HG02840 (cell line): ENCODE measurements around the gene PPP1R3D.
"Not testable (repeated sequence)": the region's sequence is repeated elsewhere in the genome, so short reads cannot be mapped to it uniquely, and the experiment has no call there.

ENCODE experiments used
- ATAC-seq: cut with Tn5 transposase; IDR thresholded peaks from one replicate; pipeline ENCODE4 v1.9.1; 2021; ENCODE audit warnings: mild to moderate bottlenecking, moderate library complexity, moderate number of reproducible peaks; ENCODE audit not compliant: unreplicated experiment, low FRiP score

The PPP1R3D gene

DNA sequence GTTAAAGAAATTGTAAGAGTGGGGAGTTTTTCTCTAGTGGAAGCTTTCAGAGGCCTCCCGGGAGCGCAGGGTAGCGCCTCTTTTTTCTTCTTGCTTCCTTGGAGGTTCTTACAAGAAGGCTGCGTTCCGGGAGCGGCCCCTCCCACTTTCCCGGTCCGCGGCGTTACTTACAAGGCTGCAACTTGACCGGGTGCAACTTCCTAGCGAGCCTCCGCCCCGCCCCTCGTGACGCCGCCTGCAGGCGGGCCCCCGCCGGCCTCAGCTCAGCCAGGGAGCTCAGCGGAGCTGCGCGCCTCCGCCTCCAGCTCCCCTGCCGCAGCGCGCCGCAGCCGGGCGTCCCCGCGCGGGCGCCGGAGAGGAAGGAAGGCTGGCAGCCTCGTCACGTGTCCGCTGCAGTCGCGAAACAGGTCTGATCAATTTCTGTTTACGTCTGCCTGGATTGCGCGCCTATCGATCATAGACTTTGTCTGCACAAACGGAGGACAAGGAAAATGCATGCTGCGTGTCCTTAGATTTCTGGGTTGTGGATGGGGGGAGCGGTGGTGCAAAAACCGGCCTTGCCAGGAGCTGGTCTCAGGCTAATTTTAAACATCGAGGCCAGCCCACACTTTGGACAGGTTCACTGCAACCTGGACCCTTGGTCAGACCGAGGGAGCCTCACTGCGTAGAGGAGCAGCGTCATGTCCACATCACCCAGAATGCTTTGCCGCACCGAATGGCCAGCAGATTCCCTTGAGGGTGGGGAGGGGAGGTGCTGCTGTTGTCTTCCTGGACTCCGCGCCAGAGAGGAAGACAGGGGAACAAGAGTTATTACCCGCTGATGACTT, at the start of gene PPP1R3D, which contains the start of gene FAM217B:
TSS of gene PPP1R3D (minus strand) at position 177 of the 827 bp plus-strand sequence. CDS start 374 bp downstream, outside the sequence.
TSS of gene FAM217B (plus strand) at position 261 of the 827 bp plus-strand sequence. CDS start 3,555 bp downstream, outside the sequence.
- ATAC-seq, result peak; percentile 95

DNA sequence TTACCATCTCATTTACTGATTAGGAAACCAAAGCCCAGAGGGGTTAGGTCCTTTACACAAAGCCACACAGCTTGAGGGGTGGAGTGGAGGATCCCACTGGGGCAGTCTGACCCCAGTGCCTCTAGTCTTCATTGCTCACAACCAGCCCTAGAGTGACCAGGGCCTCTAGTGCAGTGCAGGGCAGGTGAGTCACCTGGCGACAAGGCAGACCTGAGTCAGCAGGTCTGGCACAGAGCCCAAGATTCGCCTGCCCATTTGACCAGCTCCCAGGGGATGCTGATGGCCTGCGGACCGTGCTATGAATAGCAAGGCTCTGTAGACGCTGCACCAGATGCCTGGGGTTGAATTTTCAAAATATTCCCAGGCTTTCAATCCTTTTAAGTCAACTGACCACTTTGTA, 48.0 kb upstream of the PPP1R3D start:
- ATAC-seq, result no peak

DNA sequence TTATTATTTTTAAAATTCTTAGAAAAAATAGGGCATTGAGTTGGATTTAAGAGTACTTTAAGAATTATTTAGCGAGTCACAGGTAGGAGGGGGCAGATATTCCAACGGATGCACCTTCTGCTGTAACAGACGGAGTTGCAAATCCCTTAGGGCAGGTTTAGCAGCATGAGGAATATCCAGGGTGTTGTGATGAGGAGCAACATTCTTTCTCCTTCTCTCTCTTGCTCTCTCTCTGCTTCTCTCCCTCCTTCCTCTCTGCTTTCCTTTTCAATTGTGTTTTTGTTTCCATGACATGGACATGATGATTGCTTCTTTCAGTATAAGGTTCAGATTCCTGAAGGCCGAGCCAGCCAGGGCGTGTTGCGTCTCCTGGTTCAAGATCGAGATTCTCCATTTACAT, 47.0 kb upstream of the PPP1R3D start:
- no peak for ATAC-seq

GRCh38 chr20:59985864-59986263, 45.8 kb upstream of the PPP1R3D start:
- ATAC-seq, result no peak

DNA sequence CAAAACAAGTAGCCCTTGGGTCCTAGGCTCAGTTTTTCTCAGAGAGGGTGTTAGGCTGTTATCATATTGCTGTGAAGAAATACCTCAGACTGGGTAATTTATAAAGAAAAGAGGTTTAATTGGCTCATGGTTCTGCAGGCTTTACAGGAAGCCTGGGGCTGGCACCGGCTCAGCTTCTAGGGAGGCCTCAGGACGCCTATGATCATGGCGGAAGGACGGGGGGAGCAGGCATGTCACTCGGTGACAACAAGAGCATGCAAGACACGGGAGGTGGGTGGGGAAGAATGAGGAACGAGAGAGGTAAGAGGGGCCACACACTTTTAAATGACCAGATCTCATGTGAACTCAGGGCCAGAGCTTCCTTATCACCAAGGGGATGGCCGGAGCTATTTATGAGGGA, 45.1 kb upstream of the PPP1R3D start:
- no peak for ATAC-seq

GRCh38 chr20:59984541-59984940, 44.4 kb upstream of the PPP1R3D start:
- no peak for ATAC-seq

DNA sequence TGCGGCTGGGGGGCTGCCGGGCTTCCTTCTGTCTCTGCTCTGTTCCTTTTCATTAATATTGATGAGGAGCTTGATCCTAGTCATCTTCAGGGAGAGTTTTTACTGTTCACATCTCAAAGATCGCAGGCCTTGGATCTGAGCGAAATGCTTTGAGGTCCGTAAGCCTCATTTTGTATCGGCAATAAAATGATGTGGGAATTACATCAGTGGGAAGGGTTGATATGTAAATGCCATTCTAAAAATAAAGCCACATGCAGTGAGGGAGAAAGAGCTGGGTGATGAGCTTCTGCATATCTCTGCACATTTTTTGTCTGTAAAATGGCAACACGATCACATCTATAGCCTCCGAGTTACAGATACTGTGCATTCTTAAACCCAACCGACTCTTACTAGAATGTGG, 43.0 kb upstream of the PPP1R3D start:
- ATAC-seq, result no peak

DNA sequence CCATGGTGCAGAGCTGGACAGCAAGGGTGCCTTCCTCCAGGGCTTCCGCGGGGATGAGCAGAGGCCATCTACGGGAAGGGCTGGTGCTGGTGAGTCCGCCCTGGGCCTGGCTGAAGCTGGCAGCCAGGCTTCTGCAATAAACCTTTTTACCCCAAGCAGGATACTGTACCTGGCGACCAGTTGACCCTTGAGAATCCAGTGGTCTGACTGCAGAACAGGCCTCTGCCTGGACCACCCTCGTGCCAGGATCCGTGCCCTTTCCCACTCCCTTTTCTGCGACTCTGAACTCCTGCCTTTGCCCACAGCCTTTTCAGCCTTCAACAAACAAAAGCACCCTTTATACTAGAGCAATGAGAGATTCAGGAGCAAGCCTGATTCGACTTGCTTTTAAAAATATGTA, 37.0 kb upstream of the PPP1R3D start:
- ATAC-seq, result no peak

DNA sequence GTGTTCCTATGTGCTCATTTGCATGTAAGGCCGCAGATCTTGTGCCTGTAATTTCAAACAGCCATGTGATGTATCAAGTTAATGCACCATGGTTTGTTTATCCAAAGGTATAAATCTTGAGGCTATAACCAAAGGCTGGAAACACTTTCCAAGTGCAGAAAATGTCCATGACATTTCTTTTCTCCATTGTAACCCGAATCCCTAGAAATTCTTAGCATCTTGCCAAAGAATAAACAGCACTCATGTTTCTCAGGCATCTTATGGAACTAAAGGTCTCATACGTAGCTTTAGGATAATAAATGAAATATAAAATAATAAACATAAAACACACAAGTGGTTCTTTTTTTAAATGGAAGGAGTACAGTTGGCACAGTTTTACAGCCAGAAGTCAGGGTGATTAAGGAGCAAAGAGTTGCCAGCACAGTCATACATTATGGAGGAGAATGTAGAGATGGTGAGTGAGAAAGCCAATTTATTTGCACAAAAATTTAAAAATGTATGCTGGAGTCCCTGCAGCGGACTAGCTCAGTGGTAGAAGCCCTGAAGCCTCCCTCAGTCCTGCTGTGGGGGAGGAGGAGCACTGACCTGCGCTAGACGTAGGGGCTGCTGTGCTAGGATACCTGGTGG, 36.2 kb upstream of the PPP1R3D start:
- no peak for ATAC-seq

- ATAC-seq, result no peak
Measured at GRCh38 chr20:59972037-59972801, 32.1 kb upstream of the PPP1R3D start.

GRCh38 chr20:59971428-59971827, 31.3 kb upstream of the PPP1R3D start:
- ATAC-seq, result no peak

- ATAC-seq, result no peak
Measured at GRCh38 chr20:59966428-59966827, 26.3 kb upstream of the PPP1R3D start.

DNA sequence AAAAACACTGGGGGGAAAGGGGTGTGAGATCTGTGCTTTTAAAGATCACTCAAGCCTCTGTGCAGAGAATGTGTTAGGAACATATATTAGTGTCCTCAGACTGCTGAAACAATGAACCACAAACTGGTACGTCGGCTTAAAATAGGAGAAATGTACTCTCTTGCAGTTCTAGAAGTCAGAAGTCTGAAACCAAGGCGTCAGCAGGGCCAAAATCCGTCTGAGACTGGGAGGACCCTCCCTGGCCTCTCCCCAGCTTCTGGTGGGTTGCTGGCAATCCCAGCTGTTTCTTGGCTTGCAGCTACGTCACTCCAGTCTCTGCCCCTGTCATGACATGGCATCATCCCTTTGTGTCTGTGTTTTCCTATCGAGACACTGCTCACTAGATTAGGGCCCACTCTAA, 22.1 kb upstream of the PPP1R3D start:
- ATAC-seq, result no peak

GRCh38 chr20:59961423-59961822, 21.3 kb upstream of the PPP1R3D start:
- ATAC-seq, result no peak

DNA sequence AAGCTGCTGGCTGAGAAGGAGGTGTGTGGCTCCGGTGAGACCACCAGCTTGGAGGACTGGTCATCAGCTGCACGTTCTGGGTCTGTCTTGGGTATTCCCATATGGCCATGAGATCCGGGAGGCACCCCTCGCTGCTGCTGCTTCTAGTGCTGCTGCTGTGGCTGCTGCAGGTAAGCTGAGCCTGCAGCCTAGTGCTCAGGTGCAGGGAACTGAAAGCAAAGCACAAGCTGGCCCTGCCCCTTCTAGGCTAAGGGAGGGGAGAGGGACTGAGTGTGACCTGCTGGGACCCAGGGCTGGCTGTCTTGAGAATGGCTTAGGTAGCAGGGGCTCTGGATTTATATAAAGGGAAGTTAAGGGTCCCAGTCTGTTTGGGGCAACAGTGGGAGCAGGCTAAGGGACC, 18.5 kb upstream of the PPP1R3D start:
- no peak for ATAC-seq

- ATAC-seq, result no peak
Measured at GRCh38 chr20:59958123-59958522, 18.0 kb upstream of the PPP1R3D start, which contains the start of gene CDH26. TSS of gene CDH26 (plus strand) at chr20:59958423. CDS start at chr20:59958727, 304 bp downstream.

DNA sequence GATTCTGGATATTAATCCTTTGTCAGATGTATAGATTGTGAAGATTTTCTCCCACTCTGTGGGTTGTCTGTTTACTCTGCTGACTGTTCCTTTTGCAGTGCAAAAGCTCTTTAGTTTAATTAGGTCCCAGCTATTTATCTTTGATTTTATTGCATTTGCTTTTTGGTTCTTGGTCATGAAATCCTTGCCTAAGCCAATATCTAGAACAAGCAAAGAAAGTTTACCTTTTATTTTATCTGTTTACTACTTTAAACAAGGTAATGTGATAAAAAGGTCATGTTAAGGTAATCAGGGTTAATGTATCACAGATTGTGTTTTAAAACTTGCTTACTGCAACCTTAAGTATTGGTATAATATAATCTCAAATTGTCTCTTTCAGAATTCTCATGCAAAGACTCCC, 17.5 kb upstream of the PPP1R3D start:
- not testable (repeated sequence) for ATAC-seq

DNA sequence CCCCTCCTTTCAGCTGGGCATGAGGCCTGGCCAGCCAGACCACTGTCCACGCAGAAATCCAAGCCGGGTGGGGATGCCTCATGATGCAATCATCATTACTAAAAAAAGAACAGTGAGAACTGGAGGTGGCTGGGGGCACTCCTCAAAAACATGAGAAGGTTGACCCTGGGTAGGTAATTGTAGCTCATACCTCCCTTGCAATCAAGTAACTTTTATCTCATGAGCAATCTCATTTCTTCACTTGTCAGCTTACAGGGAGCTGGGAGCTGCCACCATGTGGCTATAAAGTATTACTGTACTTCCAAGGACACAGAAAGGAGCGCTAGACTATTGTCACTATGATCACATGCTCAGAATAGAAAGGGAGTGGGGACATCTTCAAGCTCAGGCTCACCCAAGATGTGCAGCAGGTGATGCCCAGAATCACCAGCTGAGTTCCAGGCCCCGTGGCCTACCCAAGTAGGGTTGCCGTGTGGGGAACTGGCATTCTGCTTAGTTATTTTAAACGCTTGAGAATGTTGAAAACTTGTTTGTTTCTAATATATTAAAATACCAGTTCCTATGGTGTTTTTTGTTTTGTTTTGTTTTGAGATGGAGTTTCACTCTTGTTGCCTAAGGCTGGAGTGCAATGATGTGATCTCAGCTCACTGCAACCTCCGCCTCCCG, 15.2 kb upstream of the PPP1R3D start:
- ATAC-seq, result no peak

- ATAC-seq, result no peak
Measured at GRCh38 chr20:59954718-59955117, 14.6 kb upstream of the PPP1R3D start.

DNA sequence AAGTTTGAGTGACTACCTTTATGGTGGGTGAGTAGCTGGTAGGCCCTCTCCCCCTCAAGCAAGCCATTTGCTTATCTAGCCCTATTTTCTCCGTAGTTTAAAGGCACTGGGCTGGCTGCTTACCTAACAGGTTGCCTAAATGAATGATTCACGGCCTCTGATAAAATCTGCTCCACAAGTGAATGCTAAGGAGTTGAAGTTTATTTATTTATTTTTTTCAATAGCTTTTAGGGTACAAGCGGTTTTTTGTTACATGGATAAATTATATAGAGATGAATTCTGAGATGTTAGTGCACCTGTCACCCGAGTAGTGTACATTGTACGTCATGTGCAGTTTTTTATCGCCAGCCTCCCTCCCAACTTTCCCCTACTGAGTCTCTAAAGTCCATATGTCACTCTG, 9.8 kb upstream of the PPP1R3D start:
- ATAC-seq, result no peak
